ENCODE results near the gene TBC1D1. TPM values are rescaled to one million over a fixed set of nuclear protein-coding genes. Genes with fewer than 3 reads are reported as not detected.

The TBC1D1 gene
- polyA plus RNA-seq, 1 donor (not counting 4 experiments of a cell fraction or from before 2014, with no cell fraction given), result 32.5 TPM

DNA sequence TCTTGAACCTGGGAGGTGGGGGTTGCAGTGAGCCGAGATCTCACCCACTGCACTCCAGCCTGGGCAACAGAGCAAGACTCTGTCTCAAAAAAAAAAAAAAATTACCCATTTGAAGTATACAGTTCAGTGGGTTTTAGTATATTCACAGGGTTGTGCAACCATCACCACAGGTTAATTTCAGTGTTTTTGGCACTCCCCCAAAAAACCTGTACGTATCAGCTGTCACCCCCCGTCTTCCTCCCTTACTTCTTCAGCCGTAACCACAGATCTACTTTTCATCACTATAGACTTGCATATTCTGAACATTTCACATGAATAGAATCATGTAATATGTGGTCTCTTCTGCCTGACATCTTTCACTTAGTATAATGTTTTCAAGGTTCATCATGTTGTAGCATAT lies 57.7 kb downstream of the TBC1D1 start:
- Histone ChIP-seq H4K20me1 (ENCODE audit: control insufficient read depth, extremely low read depth, insufficient read depth, low read length) (no peaks in the 10 kb centered on the region), H3K36me3 (ENCODE audit: control insufficient read depth in 2 of 2, extremely low read depth in 1 of 2, insufficient read depth in 2 of 2, low read length in 2 of 2) (no peaks in the 10 kb centered on the region), H3K27ac (ENCODE audit: control insufficient read depth, insufficient read depth, low read length) (no peak overlapping the region), H3K9me1 (ENCODE audit: control insufficient read depth, extremely low read depth, insufficient read depth, low read length) (no peaks in the 10 kb centered on the region), H3K79me2 (ENCODE audit: control insufficient read depth, insufficient read depth, low read length) (no peaks in the 10 kb centered on the region), H3K4me3 (ENCODE audit: control insufficient read depth in 2 of 3, extremely low read depth in 1 of 3, insufficient read depth in 2 of 3, low read depth in 1 of 3, low read length in 3 of 3) (no peak overlapping the region), H3K27me3 (ENCODE audit: control insufficient read depth, extremely low read depth, insufficient read depth, low read length) (no peaks in the 10 kb centered on the region), H3K4me2 (ENCODE audit: control insufficient read depth, extremely low read depth, insufficient read depth, low read depth, low read length) (no peak overlapping the region), H3K4me1 (ENCODE audit: control insufficient read depth, extremely low read depth, insufficient read depth, low read length) (no peaks in the 10 kb centered on the region), H3K9me3 (ENCODE audit: control insufficient read depth, low read depth, low read length) (no peaks in the 10 kb centered on the region), H2AFZ (ENCODE audit: control insufficient read depth, low read length) (no peak overlapping the region), H3K9ac (ENCODE audit: control insufficient read depth, extremely low read depth, insufficient read depth, low read length) (no peak overlapping the region)
- dilution Hi-C loops (cut with MboI; ENCODE audit: extremely low pct_ligation_motif_present, low sequenced_read_pairs), result no loop called here
- FAIRE-seq (no peak), DNase-seq (ENCODE audit: low read depth, low spot score) (no peak)
- TF ChIP-seq EZH2 (IDR thresholded peaks at IDR 0.05; ENCODE audit: low read length), result no peak
- TF ChIP-seq, protein P1, sequence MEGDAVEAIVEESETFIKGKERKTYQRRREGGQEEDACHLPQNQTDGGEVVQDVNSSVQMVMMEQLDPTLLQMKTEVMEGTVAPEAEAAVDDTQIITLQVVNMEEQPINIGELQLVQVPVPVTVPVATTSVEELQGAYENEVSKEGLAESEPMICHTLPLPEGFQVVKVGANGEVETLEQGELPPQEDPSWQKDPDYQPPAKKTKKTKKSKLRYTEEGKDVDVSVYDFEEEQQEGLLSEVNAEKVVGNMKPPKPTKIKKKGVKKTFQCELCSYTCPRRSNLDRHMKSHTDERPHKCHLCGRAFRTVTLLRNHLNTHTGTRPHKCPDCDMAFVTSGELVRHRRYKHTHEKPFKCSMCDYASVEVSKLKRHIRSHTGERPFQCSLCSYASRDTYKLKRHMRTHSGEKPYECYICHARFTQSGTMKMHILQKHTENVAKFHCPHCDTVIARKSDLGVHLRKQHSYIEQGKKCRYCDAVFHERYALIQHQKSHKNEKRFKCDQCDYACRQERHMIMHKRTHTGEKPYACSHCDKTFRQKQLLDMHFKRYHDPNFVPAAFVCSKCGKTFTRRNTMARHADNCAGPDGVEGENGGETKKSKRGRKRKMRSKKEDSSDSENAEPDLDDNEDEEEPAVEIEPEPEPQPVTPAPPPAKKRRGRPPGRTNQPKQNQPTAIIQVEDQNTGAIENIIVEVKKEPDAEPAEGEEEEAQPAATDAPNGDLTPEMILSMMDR (optimal IDR thresholded peaks at IDR 0.05 in 1 of 3, IDR thresholded peaks at IDR 0.05 in 1 of 3, conservative IDR thresholded peaks at IDR 0.05 in 1 of 3; ENCODE audit: extremely low read depth in 1 of 3, insufficient read depth in 2 of 3, low read length in 3 of 3), result no peak

DNA sequence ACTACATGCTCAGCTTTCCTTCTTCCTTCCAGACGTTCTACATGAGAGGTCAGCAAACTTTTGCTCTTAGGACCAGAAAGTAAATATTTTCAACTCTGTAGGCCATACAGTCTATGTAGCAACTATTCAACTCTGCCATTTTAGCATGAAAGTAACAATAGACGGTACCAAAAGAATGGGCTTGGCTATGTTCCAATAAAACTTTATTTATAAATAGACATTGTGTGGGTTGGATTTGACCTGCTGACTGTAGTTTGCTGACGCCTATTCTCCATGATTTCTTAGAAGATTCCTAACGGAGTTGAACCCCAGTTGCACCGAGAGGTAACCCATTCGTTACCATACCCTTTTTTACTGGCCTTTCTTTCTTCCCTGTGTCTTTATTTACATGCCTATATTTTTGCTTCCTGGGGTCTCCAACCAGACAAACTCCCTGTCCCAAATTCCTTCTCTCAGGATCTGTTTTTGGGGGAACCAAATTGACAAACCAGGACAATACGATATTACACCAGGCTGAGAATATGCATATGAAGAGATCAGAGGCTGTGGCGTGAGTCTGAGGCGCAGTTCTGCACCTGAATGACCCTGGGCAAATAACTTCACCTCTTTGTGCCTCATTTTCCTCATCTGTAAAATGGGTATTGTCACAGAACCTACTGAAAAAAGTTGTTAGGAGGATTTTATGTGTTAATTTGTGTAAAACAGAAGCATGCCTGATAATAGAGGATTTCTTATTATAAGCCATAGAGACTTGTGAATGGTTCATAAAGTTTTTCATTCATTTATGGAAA lies 58.9 kb downstream of the TBC1D1 start:
- H3K4me2 ChIP-seq (ENCODE audit: control insufficient read depth, extremely low read depth, insufficient read depth, low read depth, low read length), result no peak overlapping the region
- H3K9me1 ChIP-seq (ENCODE audit: control insufficient read depth, extremely low read depth, insufficient read depth, low read length), result no peaks in the 10 kb centered on the region
- no peak overlapping the region for H3K27ac ChIP-seq (ENCODE audit: control insufficient read depth, insufficient read depth, low read length)
- H3K36me3 ChIP-seq (ENCODE audit: control insufficient read depth in 2 of 2, extremely low read depth in 1 of 2, insufficient read depth in 2 of 2, low read length in 2 of 2), result no peaks in the 10 kb centered on the region
- H2AFZ ChIP-seq (ENCODE audit: control insufficient read depth, low read length), result no peak overlapping the region
- no peak for DNase-seq (ENCODE audit: low read depth, low spot score)
- H3K4me3 ChIP-seq (ENCODE audit: control insufficient read depth in 2 of 3, extremely low read depth in 1 of 3, insufficient read depth in 2 of 3, low read depth in 1 of 3, low read length in 3 of 3), result no peak overlapping the region
- H3K79me2 ChIP-seq (ENCODE audit: control insufficient read depth, insufficient read depth, low read length), result no peaks in the 10 kb centered on the region
- TF ChIP-seq, protein P1 (optimal IDR thresholded peaks at IDR 0.05 in 1 of 3, IDR thresholded peaks at IDR 0.05 in 1 of 3, conservative IDR thresholded peaks at IDR 0.05 in 1 of 3; ENCODE audit: extremely low read depth in 1 of 3, insufficient read depth in 2 of 3, low read length in 3 of 3), result no peak
- no peak for TF ChIP-seq EZH2 (IDR thresholded peaks at IDR 0.05; ENCODE audit: low read length)
- FAIRE-seq, result no peak
- no peaks in the 10 kb centered on the region for H3K4me1 ChIP-seq (ENCODE audit: control insufficient read depth, extremely low read depth, insufficient read depth, low read length)
- H4K20me1 ChIP-seq (ENCODE audit: control insufficient read depth, extremely low read depth, insufficient read depth, low read length), result no peaks in the 10 kb centered on the region
- no peak overlapping the region for H3K9ac ChIP-seq (ENCODE audit: control insufficient read depth, extremely low read depth, insufficient read depth, low read length)
- dilution Hi-C loops (cut with MboI; ENCODE audit: extremely low pct_ligation_motif_present, low sequenced_read_pairs), result no loop called here
- no peaks in the 10 kb centered on the region for H3K9me3 ChIP-seq (ENCODE audit: control insufficient read depth, low read depth, low read length)
- no peaks in the 10 kb centered on the region for H3K27me3 ChIP-seq (ENCODE audit: control insufficient read depth, extremely low read depth, insufficient read depth, low read length)

Data from keratinocyte (primary cell).